GM21619 (cell line): ENCODE data around the gene GSTM5.
"Not testable (repeated sequence)": the region's sequence is repeated elsewhere in the genome, so short reads cannot be mapped to it uniquely, and the experiment has no call there.

Experiments used
- ATAC-seq: cut with Tn5 transposase; IDR thresholded peaks from one replicate; pipeline ENCODE4 v1.9.1; 2021; ENCODE audit not compliant: unreplicated experiment

The GSTM5 gene

GRCh38 chr1:109760581-109761226 is 48.7 kb downstream of the GSTM5 start:
- ATAC-seq, result no peak

GRCh38 chr1:109761227-109762038 is 49.4 kb downstream of the GSTM5 start:
- no peak for ATAC-seq

DNA sequence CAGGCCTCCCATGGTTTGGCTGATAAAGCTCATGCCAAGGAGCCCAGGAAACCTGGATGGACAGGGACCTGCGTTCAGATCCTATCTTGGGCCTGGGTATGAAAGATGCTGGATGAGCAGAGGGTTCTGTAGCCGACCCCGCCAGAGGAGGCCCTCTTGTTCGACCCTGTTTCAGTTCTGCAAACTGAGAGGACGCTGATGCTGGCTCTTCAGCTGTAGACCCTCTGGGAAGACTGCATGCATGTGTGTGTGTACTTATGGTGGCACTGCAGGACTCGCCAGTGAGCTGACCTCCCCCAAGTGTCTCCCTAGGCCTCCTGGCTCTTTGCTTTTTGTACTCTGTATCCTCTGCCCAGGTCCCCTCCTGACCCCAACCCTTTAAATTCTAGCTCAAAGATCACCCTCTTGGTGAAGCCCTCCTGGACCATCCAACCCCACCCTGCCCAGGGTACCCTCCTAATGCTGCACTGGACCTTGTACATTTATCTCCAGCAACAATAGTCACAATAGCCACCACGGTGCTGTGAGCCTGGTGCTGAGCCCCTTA is 50.1 kb downstream of the GSTM5 start:
- no peak for ATAC-seq

GRCh38 chr1:109762821-109763645 is 51.0 kb downstream of the GSTM5 start:
- ATAC-seq, result no peak

- ATAC-seq, result no peak
Measured at GRCh38 chr1:109763646-109764415, 51.8 kb downstream of the GSTM5 start, which contains the start of gene EPS8L3. Gene EPS8L3 (minus strand): TSS chr1:109763923. CDS start chr1:109761749, 2,174 bp downstream.

DNA sequence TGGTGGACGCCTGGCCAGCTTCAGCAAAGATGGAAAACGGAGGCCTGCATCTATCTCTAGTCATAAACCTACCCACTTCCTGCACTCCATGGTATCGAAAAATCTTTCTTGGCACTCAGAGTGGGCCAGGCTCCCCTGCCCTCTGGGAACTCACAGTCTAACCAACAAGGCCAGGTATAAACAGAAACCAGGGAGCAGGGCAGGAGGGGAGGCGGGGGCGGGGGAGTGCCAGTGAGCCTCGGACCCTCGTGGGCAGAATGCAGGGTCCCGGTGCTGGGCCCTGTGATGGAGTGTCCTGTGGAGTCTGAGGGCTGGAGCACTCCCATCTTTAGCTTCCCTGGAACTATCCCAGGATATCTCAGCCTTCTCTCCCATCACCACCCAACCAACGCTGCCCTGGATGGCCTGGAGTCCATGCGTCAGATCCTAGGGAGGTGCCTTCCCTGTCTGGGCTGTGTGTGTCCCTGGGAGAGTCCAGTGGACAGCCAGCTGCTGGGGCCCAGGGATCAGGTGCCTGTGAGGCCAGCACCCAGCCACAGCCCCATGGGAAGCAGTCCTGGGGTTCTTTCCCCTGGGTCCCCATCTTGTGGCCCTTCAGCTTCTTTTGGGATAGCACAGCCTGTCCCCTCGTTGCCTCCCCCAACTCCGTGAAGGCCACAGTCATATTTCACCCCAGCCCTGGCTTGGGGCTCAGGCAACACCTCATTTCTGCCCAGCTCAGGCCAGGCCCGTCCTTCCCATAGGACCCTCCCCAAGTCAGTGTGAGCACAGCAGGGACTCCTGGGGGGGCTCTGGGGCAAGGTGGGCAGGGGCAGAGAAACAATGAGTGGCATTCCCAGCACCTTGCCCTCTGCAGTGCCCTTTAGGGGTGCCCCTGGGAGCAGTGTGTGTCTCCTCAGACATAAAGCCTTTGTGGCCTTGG is 52.8 kb downstream of the GSTM5 start:
- ATAC-seq, result no peak

DNA sequence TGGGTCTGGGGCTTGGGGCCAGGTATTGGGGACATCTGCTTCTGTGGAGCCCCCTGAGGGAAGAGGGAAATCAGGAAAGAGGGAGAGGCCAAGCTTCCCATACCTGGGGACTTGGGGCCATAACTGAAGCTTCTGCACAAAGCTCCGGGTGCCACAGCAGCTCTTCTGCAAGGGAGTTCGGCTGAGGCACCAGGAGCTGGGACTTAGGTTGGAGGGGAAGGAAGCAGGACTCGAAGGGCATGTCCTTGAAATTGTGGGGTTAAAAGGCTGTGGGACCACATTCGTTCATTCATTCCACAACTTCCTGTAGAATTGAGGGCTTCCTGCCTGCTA is 53.4 kb downstream of the GSTM5 start:
- no peak for ATAC-seq

- no peak for ATAC-seq
Measured at GRCh38 chr1:109765896-109766615, 54.0 kb downstream of the GSTM5 start.

- not testable (repeated sequence) for ATAC-seq
Measured at GRCh38 chr1:109766991-109767636, 55.1 kb downstream of the GSTM5 start.
